Fibroblast of lung (primary cell): ENCODE measurements around the gene CRYBA2. TPM values are rescaled to one million over a fixed set of nuclear protein-coding genes. Genes with fewer than 3 reads are reported as not detected.

Experiments used
- DNase-seq, 2 donors: peaks; one replicate each; pipeline versions ENCODE4 v3.0.0 to v3.0.0-alpha.2; 2010; ENCODE audit warnings: low read depth in 2 of 2
- H2AFZ ChIP-seq: 2 replicates; pipeline ENCODE4 v1.5.1; 2012; ENCODE audit warnings: low read length, control low read depth, inconsistent platforms
- H3K27ac ChIP-seq: 2 replicates; pipeline ENCODE4 v1.5.1; 2011; ENCODE audit warnings: low read length, control low read depth; ENCODE audit not compliant: insufficient read depth
- H3K27me3 ChIP-seq: 2 replicates; pipeline ENCODE4 v1.5.1; 2011; ENCODE audit warnings: mild to moderate bottlenecking, low read length; ENCODE audit not compliant: control insufficient read depth, insufficient read depth
- H3K36me3 ChIP-seq: 2 replicates; pipeline ENCODE4 v1.5.1; 2011; ENCODE audit warnings: low read length; ENCODE audit not compliant: control insufficient read depth, insufficient read depth
- H3K4me1 ChIP-seq: 2 replicates; pipeline ENCODE4 v1.5.1; 2011; ENCODE audit warnings: low read length; ENCODE audit not compliant: control insufficient read depth, insufficient read depth; ENCODE audit errors: extremely low read depth
- H3K4me2 ChIP-seq: 2 replicates; pipeline ENCODE4 v1.5.1; 2011; ENCODE audit warnings: low read length, control low read depth; ENCODE audit not compliant: insufficient read depth; ENCODE audit errors: extremely low read depth
- H3K4me3 ChIP-seq, 4 experiments: fragments of 200-600 bp in 1 of 4; sonication (generic) in 1 of 4; replicated peaks in 1 of 4; 2 replicates each; pipeline ENCODE4 v1.5.1; 2011 to 2016; ENCODE audit warnings: low read length in 4 of 4, low read depth in 3 of 4, mild to moderate bottlenecking in 3 of 4, control low read depth in 2 of 4, inconsistent platforms in 1 of 4, mixed read lengths in 1 of 4; ENCODE audit not compliant: insufficient read depth in 1 of 4; ENCODE audit errors: control extremely low read depth in 1 of 4
- H3K79me2 ChIP-seq: 2 replicates; pipeline ENCODE4 v1.5.1; 2012; ENCODE audit warnings: mild to moderate bottlenecking, low read length, inconsistent platforms; ENCODE audit not compliant: control insufficient read depth, insufficient read depth
- H3K9ac ChIP-seq: 2 replicates; pipeline ENCODE4 v1.5.1; 2011; ENCODE audit warnings: mild to moderate bottlenecking, low read length, control low read depth; ENCODE audit not compliant: insufficient read depth
- H3K9me3 ChIP-seq: 2 replicates; pipeline ENCODE4 v1.5.1; 2012; ENCODE audit warnings: low read depth, low read length; ENCODE audit not compliant: control insufficient read depth, insufficient read depth
- H4K20me1 ChIP-seq: 2 replicates; pipeline ENCODE4 v1.5.1; 2011; ENCODE audit warnings: low read length; ENCODE audit not compliant: control insufficient read depth, insufficient read depth; ENCODE audit errors: extremely low read depth
- EZH2 ChIP-seq: IDR thresholded peaks from 2 replicates; pipeline ENCODE4 v1.5.1; 2012; ENCODE audit warnings: low read length, control low read depth, mild to moderate bottlenecking; ENCODE audit errors: missing control alignments
- polyA plus RNA-seq, 2 donors: library from polyadenylated mRNA; depleted of rRNA in 1 of 2; stranded (reverse) in 1 of 2; unstranded in 1 of 2; fragments of >200 nt; gene quantifications; 2 replicates each; pipeline ENCODE4 v1.2.1, GENCODE V29; 2011 to 2012; ENCODE audit warnings: missing spikeins in 1 of 2
- total RNA-seq: library from RNA; depleted of rRNA; stranded (reverse); fragments of >200 nt; gene quantifications from 2 replicates; pipeline ENCODE4 v1.2.1, GENCODE V29; 2014
- TF ChIP-seq, protein P1 (sequence below), 2 donors: IDR thresholded peaks in 1 of 2; conservative IDR thresholded peaks in 1 of 2; 1 replicate in 1 of 2; 2 replicates in 1 of 2; pipeline ENCODE4 v1.5.1; 2011 to 2012; ENCODE audit warnings: low read length in 2 of 2, control low read depth in 1 of 2, inconsistent platforms in 1 of 2, low read depth in 1 of 2, mild to moderate bottlenecking in 1 of 2

CRYBA2 gene
- total and polyA plus RNA-seq, 2 donors (not counting 1 experiment from before 2014, with no cell fraction given) = not detected

DNA sequence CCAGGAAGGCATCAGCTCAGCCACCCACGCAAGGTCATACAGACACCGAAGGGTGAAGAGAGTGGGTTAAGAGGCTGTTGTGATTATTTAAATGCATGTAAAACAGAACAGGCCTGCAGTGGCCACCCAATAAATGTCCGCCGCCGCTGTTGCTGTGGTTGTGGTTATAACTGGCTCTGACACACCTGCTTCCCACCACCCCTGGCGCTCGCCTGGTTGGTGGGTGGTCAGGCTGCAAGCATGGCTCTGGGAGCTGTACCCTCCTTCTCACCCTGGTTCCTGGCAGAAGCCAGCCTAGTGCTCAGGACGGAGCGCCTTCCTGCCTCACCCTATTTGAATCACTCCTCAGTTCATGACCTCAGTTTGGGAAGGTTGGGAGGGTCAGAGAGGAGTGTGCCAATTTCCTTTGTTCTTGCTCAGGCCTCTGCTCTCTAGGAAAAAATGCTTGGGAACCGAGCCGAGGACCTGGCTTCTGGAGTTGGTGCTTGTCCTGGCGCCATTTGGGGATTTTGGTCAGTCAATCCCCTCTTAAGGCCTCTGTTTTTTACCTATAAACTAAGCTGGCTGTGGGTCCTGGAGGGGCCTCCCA lies 5.3 kb upstream of the CRYBA2 start:
- H3K9me3 ChIP-seq = no peaks in the 10 kb centered on the region
- no peaks in the 10 kb centered on the region for H3K4me1 ChIP-seq

DNA sequence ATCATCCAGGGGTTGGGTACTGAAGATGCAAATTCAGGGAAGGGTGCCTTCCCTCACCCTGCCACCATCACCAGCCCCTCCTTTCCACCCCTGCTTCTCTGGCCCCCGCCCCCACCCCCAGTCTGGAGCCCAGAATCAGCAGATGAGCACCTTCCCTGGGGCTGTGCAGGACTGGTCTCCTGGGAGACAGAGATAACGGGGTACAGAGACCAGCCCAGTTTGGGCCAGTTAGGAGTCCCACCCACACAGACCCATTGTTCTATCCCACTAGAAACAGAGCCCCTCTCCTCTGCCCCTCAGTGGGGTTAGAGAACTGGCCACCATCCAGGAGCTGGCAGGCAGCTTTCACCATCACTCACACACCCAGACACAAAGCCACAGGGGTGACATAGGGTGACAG lies 4.5 kb upstream of the CRYBA2 start:
- H3K79me2 ChIP-seq = no peaks in the 10 kb centered on the region
- no peak overlapping the region for H3K4me3 ChIP-seq
- H3K27ac ChIP-seq = no peak overlapping the region
- H4K20me1 ChIP-seq = no peaks in the 10 kb centered on the region
- no peak overlapping the region for H3K4me2 ChIP-seq
- H3K27me3 ChIP-seq = peaks cover 68% of the 10 kb centered on the region
- no peak overlapping the region for H2AFZ ChIP-seq
- no peaks in the 10 kb centered on the region for H3K36me3 ChIP-seq
- no peak for DNase-seq
- no peaks in the 10 kb centered on the region for H3K9me3 ChIP-seq
- no peak for TF ChIP-seq EZH2
- TF ChIP-seq, protein P1, sequence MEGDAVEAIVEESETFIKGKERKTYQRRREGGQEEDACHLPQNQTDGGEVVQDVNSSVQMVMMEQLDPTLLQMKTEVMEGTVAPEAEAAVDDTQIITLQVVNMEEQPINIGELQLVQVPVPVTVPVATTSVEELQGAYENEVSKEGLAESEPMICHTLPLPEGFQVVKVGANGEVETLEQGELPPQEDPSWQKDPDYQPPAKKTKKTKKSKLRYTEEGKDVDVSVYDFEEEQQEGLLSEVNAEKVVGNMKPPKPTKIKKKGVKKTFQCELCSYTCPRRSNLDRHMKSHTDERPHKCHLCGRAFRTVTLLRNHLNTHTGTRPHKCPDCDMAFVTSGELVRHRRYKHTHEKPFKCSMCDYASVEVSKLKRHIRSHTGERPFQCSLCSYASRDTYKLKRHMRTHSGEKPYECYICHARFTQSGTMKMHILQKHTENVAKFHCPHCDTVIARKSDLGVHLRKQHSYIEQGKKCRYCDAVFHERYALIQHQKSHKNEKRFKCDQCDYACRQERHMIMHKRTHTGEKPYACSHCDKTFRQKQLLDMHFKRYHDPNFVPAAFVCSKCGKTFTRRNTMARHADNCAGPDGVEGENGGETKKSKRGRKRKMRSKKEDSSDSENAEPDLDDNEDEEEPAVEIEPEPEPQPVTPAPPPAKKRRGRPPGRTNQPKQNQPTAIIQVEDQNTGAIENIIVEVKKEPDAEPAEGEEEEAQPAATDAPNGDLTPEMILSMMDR (conservative IDR thresholded peaks at IDR 0.05 in 1 of 2, IDR thresholded peaks at IDR 0.05 in 1 of 2; ENCODE audit: low read depth in 1 of 2, low read length in 2 of 2) = no peak
- H3K9ac ChIP-seq = no peak overlapping the region
- no peaks in the 10 kb centered on the region for H3K4me1 ChIP-seq

More for the DNA sequence above, 5.3 kb upstream of the CRYBA2 start:
- H3K4me3 ChIP-seq = no peak overlapping the region
- no peaks in the 10 kb centered on the region for H4K20me1 ChIP-seq
- no peaks in the 10 kb centered on the region for H3K79me2 ChIP-seq
- no peaks in the 10 kb centered on the region for H3K36me3 ChIP-seq
- H3K4me2 ChIP-seq = no peak overlapping the region
- TF ChIP-seq, protein P1 (conservative IDR thresholded peaks at IDR 0.05 in 1 of 2, IDR thresholded peaks at IDR 0.05 in 1 of 2; ENCODE audit: low read depth in 1 of 2, low read length in 2 of 2) = no peak
- TF ChIP-seq EZH2 = peak; percentile 50
- DNase-seq = no peak
- no peak overlapping the region for H3K9ac ChIP-seq
- H2AFZ ChIP-seq = no peak overlapping the region
- H3K27ac ChIP-seq = no peak overlapping the region
- H3K27me3 ChIP-seq = peaks cover 69% of the 10 kb centered on the region

DNA sequence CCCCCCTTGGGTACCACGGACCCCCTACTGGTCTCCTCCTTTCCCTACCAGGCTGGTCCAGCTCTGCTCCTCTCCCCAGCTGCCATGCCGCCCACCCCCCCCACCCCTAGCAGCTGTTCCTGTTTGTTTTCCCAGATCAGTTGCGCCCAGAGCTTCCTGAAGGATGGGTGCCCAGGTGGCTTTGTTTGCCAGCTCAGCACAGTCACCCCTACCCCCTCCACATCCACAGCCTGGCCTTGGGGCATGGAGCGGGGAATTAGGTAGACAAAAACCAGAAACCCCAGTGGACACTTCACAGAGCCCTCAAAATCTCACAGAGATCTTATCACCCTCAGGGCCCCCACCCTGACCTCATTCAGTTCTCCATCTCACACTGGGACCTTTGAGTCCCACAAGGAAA lies 3.7 kb upstream of the CRYBA2 start:
- Histone ChIP-seq H3K27me3 (peaks cover 68% of the 10 kb centered on the region), H2AFZ (no peak overlapping the region), H3K4me1 (no peaks in the 10 kb centered on the region), H3K4me2 (no peak overlapping the region), H3K4me3 (no peak overlapping the region), H3K9me3 (no peaks in the 10 kb centered on the region), H3K36me3 (no peaks in the 10 kb centered on the region), H4K20me1 (no peaks in the 10 kb centered on the region), H3K9ac (no peak overlapping the region), H3K27ac (no peak overlapping the region), H3K79me2 (no peaks in the 10 kb centered on the region)
- no peak for TF ChIP-seq EZH2
- TF ChIP-seq, protein P1 (conservative IDR thresholded peaks at IDR 0.05 in 1 of 2, IDR thresholded peaks at IDR 0.05 in 1 of 2; ENCODE audit: low read depth in 1 of 2, low read length in 2 of 2) = no peak
- no peak for DNase-seq
